Measurements from ENCODE around the gene EEFSEC. TPM values are rescaled to one million over a fixed set of nuclear protein-coding genes. Genes with fewer than 3 reads are reported as not detected.

The EEFSEC gene
- total RNA-seq, 1 donor from 2014 or later = 23.4 TPM

GRCh38 chr3:128245460-128245859 is 92.2 kb downstream of the EEFSEC start:
- Mint-ChIP-seq H3K27ac (ENCODE audit: unreplicated experiment) (peak overlapping the region; percentile 72), H3K4me1 (peaks cover 45% of the 10 kb centered on the region), H3K9me3 (peaks cover 3% of the 10 kb centered on the region), H3K27me3 (ENCODE audit: low read depth) (no peaks in the 10 kb centered on the region), H3K36me3 (ENCODE audit: low read depth) (peaks cover 14% of the 10 kb centered on the region), H3K4me3 (no peak overlapping the region)
- no peak for DNase-seq (ENCODE audit: low read depth, low spot score)
- TF ChIP-seq, protein P1, sequence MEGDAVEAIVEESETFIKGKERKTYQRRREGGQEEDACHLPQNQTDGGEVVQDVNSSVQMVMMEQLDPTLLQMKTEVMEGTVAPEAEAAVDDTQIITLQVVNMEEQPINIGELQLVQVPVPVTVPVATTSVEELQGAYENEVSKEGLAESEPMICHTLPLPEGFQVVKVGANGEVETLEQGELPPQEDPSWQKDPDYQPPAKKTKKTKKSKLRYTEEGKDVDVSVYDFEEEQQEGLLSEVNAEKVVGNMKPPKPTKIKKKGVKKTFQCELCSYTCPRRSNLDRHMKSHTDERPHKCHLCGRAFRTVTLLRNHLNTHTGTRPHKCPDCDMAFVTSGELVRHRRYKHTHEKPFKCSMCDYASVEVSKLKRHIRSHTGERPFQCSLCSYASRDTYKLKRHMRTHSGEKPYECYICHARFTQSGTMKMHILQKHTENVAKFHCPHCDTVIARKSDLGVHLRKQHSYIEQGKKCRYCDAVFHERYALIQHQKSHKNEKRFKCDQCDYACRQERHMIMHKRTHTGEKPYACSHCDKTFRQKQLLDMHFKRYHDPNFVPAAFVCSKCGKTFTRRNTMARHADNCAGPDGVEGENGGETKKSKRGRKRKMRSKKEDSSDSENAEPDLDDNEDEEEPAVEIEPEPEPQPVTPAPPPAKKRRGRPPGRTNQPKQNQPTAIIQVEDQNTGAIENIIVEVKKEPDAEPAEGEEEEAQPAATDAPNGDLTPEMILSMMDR (conservative IDR thresholded peaks at IDR 0.05) = no peak

DNA sequence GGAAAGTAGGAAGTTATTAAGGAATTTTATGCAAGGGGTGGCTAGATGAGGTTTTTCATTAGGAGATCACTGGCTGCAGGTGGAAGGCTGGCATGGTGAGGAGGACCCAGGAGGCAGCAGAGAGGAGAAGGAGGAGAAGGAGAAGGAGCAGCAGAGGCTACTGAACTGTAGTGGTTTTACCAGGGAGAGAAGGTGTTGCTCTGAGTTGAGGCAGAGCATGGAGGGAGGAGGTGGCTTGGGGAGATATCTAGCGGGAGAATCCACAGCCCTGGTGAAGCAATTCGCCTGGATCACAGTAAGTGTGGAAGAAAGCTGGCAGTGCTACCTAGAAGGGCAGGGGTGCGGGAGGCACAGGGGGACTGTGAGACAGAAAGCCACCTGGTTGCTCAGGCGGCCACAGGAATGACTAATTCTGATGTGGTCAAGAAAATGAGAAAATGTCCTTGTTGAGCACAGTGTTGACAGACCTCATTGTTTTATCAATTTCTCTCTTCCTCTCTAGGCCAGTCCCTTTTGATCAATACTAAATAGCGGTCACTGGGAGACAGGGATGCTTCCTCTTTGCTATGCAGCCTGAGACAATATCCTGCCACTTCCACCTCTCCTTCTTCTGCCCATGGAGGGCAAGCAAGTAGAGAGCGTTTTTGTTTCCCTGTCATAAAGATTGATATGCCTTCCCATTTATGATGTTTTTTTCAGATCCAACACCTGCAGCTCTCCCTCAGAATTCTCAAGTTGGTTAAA is 94.6 kb downstream of the EEFSEC start:
- Mint-ChIP-seq H3K27me3 (ENCODE audit: low read depth) (no peaks in the 10 kb centered on the region), H3K27ac (ENCODE audit: unreplicated experiment) (peak overlapping the region; percentile 2)
- TF ChIP-seq, protein P1 (conservative IDR thresholded peaks at IDR 0.05) = no peak

DNA sequence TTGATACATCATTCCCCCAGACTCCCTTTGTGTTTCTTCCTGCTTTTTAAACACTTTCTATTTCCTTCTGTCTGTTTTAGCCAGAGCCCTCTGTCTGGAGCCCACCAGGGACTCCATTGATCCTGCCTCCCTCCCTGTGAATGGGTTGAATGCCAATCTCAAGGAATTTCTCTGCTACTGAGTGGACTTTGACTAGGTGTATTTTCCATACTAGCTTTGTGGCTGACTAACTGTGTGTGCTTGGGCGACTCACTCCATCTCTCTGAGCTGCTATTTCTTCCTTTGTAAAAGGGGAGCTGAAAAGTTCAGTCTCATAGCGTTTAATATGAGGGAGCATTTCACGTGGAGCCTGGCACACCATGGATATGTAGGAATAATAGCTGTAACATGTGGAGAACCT is 98.8 kb downstream of the EEFSEC start:
- TF ChIP-seq, protein P1 (conservative IDR thresholded peaks at IDR 0.05) = no peak
- Mint-ChIP-seq H3K27ac (ENCODE audit: unreplicated experiment) (no peak overlapping the region), H3K36me3 (ENCODE audit: low read depth) (peaks cover 17% of the 10 kb centered on the region), H3K4me3 (no peak overlapping the region), H3K9me3 (peaks cover 3% of the 10 kb centered on the region), H3K4me1 (peaks cover 56% of the 10 kb centered on the region), H3K27me3 (ENCODE audit: low read depth) (no peaks in the 10 kb centered on the region)
- DNase-seq (ENCODE audit: low read depth, low spot score) = no peak

More for the DNA sequence above, 94.6 kb downstream of the EEFSEC start:
- H3K36me3 Mint-ChIP-seq (ENCODE audit: low read depth) = peaks cover 17% of the 10 kb centered on the region
- no peak for DNase-seq (ENCODE audit: low read depth, low spot score)
- H3K9me3 Mint-ChIP-seq = peaks cover 5% of the 10 kb centered on the region
- H3K4me3 Mint-ChIP-seq = no peak overlapping the region
- H3K4me1 Mint-ChIP-seq = peaks cover 44% of the 10 kb centered on the region

DNA sequence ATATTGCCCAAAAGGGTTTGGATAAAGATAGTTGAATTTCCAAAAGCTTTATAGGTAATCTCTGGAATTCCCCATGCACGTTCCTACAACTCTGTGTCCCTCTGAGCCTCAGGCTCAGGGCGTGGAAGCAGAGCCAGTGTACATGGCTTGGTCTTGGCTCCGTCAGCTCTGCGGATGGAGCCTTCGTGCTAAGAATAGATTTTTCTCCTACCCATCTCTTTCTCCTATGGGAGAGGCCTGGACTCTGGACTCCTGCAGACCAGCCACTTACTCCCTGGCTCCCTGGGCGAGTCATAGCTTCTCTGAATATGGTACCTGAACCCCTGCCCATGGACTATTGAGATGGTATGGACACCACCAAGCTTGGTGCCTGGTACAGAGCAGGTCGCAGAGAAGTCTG is 99.9 kb downstream of the EEFSEC start:
- H3K36me3 Mint-ChIP-seq (ENCODE audit: low read depth) = peaks cover 11% of the 10 kb centered on the region
- peaks cover 45% of the 10 kb centered on the region for H3K4me1 Mint-ChIP-seq
- H3K4me3 Mint-ChIP-seq = no peak overlapping the region
- DNase-seq (ENCODE audit: low read depth, low spot score) = no peak
- no peaks in the 10 kb centered on the region for H3K27me3 Mint-ChIP-seq (ENCODE audit: low read depth)
- H3K27ac Mint-ChIP-seq (ENCODE audit: unreplicated experiment) = no peak overlapping the region
- TF ChIP-seq, protein P1 (conservative IDR thresholded peaks at IDR 0.05) = no peak
- peaks cover 3% of the 10 kb centered on the region for H3K9me3 Mint-ChIP-seq

DNA sequence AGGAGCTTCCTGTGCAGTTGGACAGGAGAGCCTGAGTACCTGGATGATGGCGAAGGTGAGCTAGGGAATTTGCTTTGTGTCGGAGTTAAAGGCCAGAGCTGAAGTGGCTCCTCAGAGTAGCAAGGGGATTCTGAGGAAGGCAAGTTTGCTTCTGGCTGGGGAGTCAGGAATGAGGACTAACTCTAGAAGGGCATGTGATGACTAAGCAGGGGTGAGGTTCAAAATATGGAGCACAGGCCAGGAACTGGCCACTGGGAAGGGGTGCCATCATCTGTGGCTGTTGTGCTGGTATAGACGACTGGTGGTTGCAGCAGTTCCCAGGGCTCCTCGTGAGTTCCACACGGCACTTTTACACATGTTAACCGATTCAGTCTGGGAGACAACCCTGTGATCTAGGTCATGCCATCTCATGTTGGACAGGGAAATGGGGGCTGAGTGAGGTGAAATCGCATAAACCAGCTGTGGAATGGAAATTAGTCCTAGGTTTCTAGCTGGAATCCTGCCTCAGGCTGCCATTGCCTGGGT is 100.8 kb downstream of the EEFSEC start:
- Mint-ChIP-seq H3K4me1 (peaks cover 41% of the 10 kb centered on the region), H3K27ac (ENCODE audit: unreplicated experiment) (peak overlapping the region; percentile 28), H3K9me3 (peaks cover 3% of the 10 kb centered on the region), H3K27me3 (ENCODE audit: low read depth) (no peaks in the 10 kb centered on the region), H3K36me3 (ENCODE audit: low read depth) (peaks cover 11% of the 10 kb centered on the region), H3K4me3 (no peak overlapping the region)
- TF ChIP-seq, protein P1 (conservative IDR thresholded peaks at IDR 0.05) = no peak
- no peak for DNase-seq (ENCODE audit: low read depth, low spot score)
